Measurements from ENCODE around the gene CRABP2. TPM values are rescaled to one million over a fixed set of nuclear protein-coding genes. Genes with fewer than 3 reads are reported as not detected.

Gene CRABP2
- total RNA-seq, 1 donor from 2014 or later = 1.4 TPM

GRCh38 chr1:156656806-156657740 is 48.3 kb downstream of the CRABP2 start:
- Mint-ChIP-seq H3K4me3 (peak overlapping the region; percentile 70), H3K27me3 (ENCODE audit: insufficient read depth) (peaks cover 45% of the 10 kb centered on the region), H3K36me3 (ENCODE audit: low read depth) (no peaks in the 10 kb centered on the region), H3K4me1 (ENCODE audit: low read depth) (peaks cover 38% of the 10 kb centered on the region), H3K9me3 (no peaks in the 10 kb centered on the region), H3K27ac (no peak overlapping the region)
- DNase-seq (ENCODE audit: low spot score) = peak; percentile 67
- intact Hi-C loops (cut with micrococcal nuclease) = loop anchor here (1.0 kb wide), 1 partner anchor 31 kb away; no protein-coding TSS in a partner anchor

- H3K4me1 Mint-ChIP-seq (ENCODE audit: low read depth) = peaks cover 30% of the 10 kb centered on the region
- H3K36me3 Mint-ChIP-seq (ENCODE audit: low read depth) = no peaks in the 10 kb centered on the region
- no peak overlapping the region for H3K27ac Mint-ChIP-seq
- H3K4me3 Mint-ChIP-seq = no peak overlapping the region
- intact Hi-C loops (cut with micrococcal nuclease) = no loop called here
- no peaks in the 10 kb centered on the region for H3K9me3 Mint-ChIP-seq
- H3K27me3 Mint-ChIP-seq (ENCODE audit: insufficient read depth) = peaks cover 49% of the 10 kb centered on the region
- no peak for DNase-seq (ENCODE audit: low spot score)
Observed at GRCh38 chr1:156655904-156656516, 49.4 kb downstream of the CRABP2 start.

GRCh38 chr1:156655151-156655903 is 50.1 kb downstream of the CRABP2 start:
- no peak for DNase-seq (ENCODE audit: low spot score)
- intact Hi-C loops (cut with micrococcal nuclease) = no loop called here
- peaks cover 51% of the 10 kb centered on the region for H3K27me3 Mint-ChIP-seq (ENCODE audit: insufficient read depth)
- peaks cover 27% of the 10 kb centered on the region for H3K4me1 Mint-ChIP-seq (ENCODE audit: low read depth)
- no peaks in the 10 kb centered on the region for H3K36me3 Mint-ChIP-seq (ENCODE audit: low read depth)
- H3K4me3 Mint-ChIP-seq = no peak overlapping the region
- no peak overlapping the region for H3K27ac Mint-ChIP-seq
- H3K9me3 Mint-ChIP-seq = no peaks in the 10 kb centered on the region

GRCh38 chr1:156654700-156655099 is 50.7 kb downstream of the CRABP2 start:
- H3K27me3 Mint-ChIP-seq (ENCODE audit: insufficient read depth) = peaks cover 55% of the 10 kb centered on the region
- H3K4me1 Mint-ChIP-seq (ENCODE audit: low read depth) = peaks cover 23% of the 10 kb centered on the region
- intact Hi-C loops (cut with micrococcal nuclease) = no loop called here
- no peaks in the 10 kb centered on the region for H3K9me3 Mint-ChIP-seq
- H3K4me3 Mint-ChIP-seq = no peak overlapping the region
- DNase-seq (ENCODE audit: low spot score) = no peak
- H3K27ac Mint-ChIP-seq = no peak overlapping the region
- no peaks in the 10 kb centered on the region for H3K36me3 Mint-ChIP-seq (ENCODE audit: low read depth)

- H3K4me1 Mint-ChIP-seq (ENCODE audit: low read depth) = peaks cover 14% of the 10 kb centered on the region
- H3K27ac Mint-ChIP-seq = no peak overlapping the region
- no peak overlapping the region for H3K4me3 Mint-ChIP-seq
- no peak for DNase-seq (ENCODE audit: low spot score)
- intact Hi-C loops (cut with micrococcal nuclease) = no loop called here
- no peaks in the 10 kb centered on the region for H3K36me3 Mint-ChIP-seq (ENCODE audit: low read depth)
- peaks cover 67% of the 10 kb centered on the region for H3K27me3 Mint-ChIP-seq (ENCODE audit: insufficient read depth)
- H3K9me3 Mint-ChIP-seq = no peaks in the 10 kb centered on the region
Observed at GRCh38 chr1:156652992-156653355, 52.4 kb downstream of the CRABP2 start.

GRCh38 chr1:156652131-156652991 is 53.0 kb downstream of the CRABP2 start:
- Mint-ChIP-seq H3K27ac (no peak overlapping the region), H3K4me1 (ENCODE audit: low read depth) (peaks cover 8% of the 10 kb centered on the region), H3K9me3 (no peaks in the 10 kb centered on the region), H3K4me3 (no peak overlapping the region), H3K36me3 (ENCODE audit: low read depth) (no peaks in the 10 kb centered on the region), H3K27me3 (ENCODE audit: insufficient read depth) (peaks cover 69% of the 10 kb centered on the region)
- no peak for DNase-seq (ENCODE audit: low spot score)
- intact Hi-C loops (cut with micrococcal nuclease) = no loop called here

Other genes starting within 250 kb of the CRABP2 start
- gene MEF2D, start 204.8 kb downstream of the CRABP2 start, total RNA-seq = 36.3 and 37.0 TPM in 2 replicates
- 10.3 and 11.2 TPM in 2 replicates for gene IQGAP3, start 133.0 kb downstream of the CRABP2 start, total RNA-seq
- gene TTC24, start 125.9 kb downstream of the CRABP2 start, total RNA-seq = 3.7 and 4.1 TPM in 2 replicates
- 77.8 and 78.0 TPM in 2 replicates for gene NAXE, start 113.8 kb downstream of the CRABP2 start, total RNA-seq
- 102 and 104 TPM in 2 replicates for gene GPATCH4, start 104.1 kb downstream of the CRABP2 start, total RNA-seq
- gene HAPLN2, start 86.2 kb downstream of the CRABP2 start, total RNA-seq = not detected in 2 replicates
- not detected in 2 replicates for gene BCAN, start 63.5 kb downstream of the CRABP2 start, total RNA-seq
- gene NES, start 28.2 kb downstream of the CRABP2 start, total RNA-seq = not detected in 2 replicates
- 31.6 and 38.9 TPM in 2 replicates for gene METTL25B, start 22.9 kb upstream of the CRABP2 start, total RNA-seq
- 73.7 and 81.5 TPM in 2 replicates for gene ISG20L2, start 23.2 kb upstream of the CRABP2 start, total RNA-seq
- gene MRPL24, start 35.5 kb upstream of the CRABP2 start, total RNA-seq = 132 and 135 TPM in 2 replicates
- 371 and 374 TPM in 2 replicates for gene HDGF, start 46.1 kb upstream of the CRABP2 start, total RNA-seq
- gene PRCC, start 62.0 kb upstream of the CRABP2 start, total RNA-seq = 117 TPM in 2 replicates
- 283 and 286 TPM in 2 replicates for gene SH2D2A, start 111.3 kb upstream of the CRABP2 start, total RNA-seq
- 0.65 and 0.78 TPM in 2 replicates for gene INSRR, start 153.5 kb upstream of the CRABP2 start, total RNA-seq
- 49.1 and 49.8 TPM in 2 replicates for gene NTRK1, start 155.3 kb upstream of the CRABP2 start, total RNA-seq
- 0.36 and 0.51 TPM in 2 replicates for gene PEAR1, start 188.1 kb upstream of the CRABP2 start, total RNA-seq
- not detected in 2 replicates for gene LRRC71, start 215.0 kb upstream of the CRABP2 start, total RNA-seq

Data from activated T-helper 1 cell treated with anti-CD3 and anti-CD28 coated beads, Interleukin-12 subunit alpha, Interleukin-12 subunit beta, Interleukin-2, Interleukin-4 antibody, amounts not matched to agents 30 ng/mL and 10 ng/mL and 1 ng/mL, durations not matched to agents 14 hours and 24 hours and 36 hours (primary cell).